ENCODE measurements around the gene CHAMP1.

GRCh38 chr13:114298866-114299265 lies 15.4 kb upstream of the CHAMP1 start:
- TF ChIP-seq POLR2AphosphoS5 (IDR thresholded peaks at IDR 0.05; ENCODE audit: low read depth, low read length), result no peak
- TF ChIP-seq CTCF (IDR thresholded peaks at IDR 0.05), result no peak
- TF ChIP-seq REST (IDR thresholded peaks at IDR 0.05; ENCODE audit: insufficient read depth in 1 of 2, low read depth in 2 of 2, low read length in 1 of 2), result no peak

Measured in Panc1 (cell line).